Stimulated activated CD8-positive, alpha-beta memory T cell treated with anti-CD3 and anti-CD28 coated beads, Interleukin-7, amount 100 ng/mL, for 1 hour (primary cell): ENCODE measurements around the gene RRP12.
"Not testable (repeated sequence)": the region's sequence is repeated elsewhere in the genome, so short reads cannot be mapped to it uniquely, and the experiment has no call there.

Source experiments
- DNase-seq, 2 donors: peaks; one replicate each; pipeline ENCODE4 v3.0.0-alpha.2; 2020; ENCODE audit warnings: low read depth in 2 of 2

The RRP12 gene

GRCh38 chr10:97406483-97406882 lies 5.3 kb upstream of the RRP12 start:
- not testable (repeated sequence) for DNase-seq

- DNase-seq = no peak
These were observed 4.9 kb upstream of the RRP12 start for GRCh38 chr10:97406064-97406463.

GRCh38 chr10:97404044-97404443 lies 2.9 kb upstream of the RRP12 start:
- no peak for DNase-seq

GRCh38 chr10:97401455-97401919 lies 347 bp upstream of the RRP12 start:
- no peak for DNase-seq

GRCh38 chr10:97399843-97400545 lies 1.1 kb downstream of the RRP12 start:
- no peak for DNase-seq

- no peak for DNase-seq
These were observed 5.1 kb downstream of the RRP12 start for GRCh38 chr10:97396056-97396455.

GRCh38 chr10:97393034-97393573 lies 8.0 kb downstream of the RRP12 start:
- DNase-seq = no peak

GRCh38 chr10:97390091-97390490 lies 11.0 kb downstream of the RRP12 start:
- DNase-seq = no peak

GRCh38 chr10:97388152-97388551 lies 13.0 kb downstream of the RRP12 start:
- DNase-seq = no peak

- no peak for DNase-seq
These were observed 15.6 kb downstream of the RRP12 start for GRCh38 chr10:97385565-97385964.

GRCh38 chr10:97384641-97385040 lies 16.5 kb downstream of the RRP12 start:
- no peak for DNase-seq

- DNase-seq = no peak
These were observed 17.0 kb downstream of the RRP12 start for GRCh38 chr10:97384156-97384555.

GRCh38 chr10:97383159-97383558 lies 18.0 kb downstream of the RRP12 start:
- DNase-seq = no peak

- no peak for DNase-seq
These were observed 19.5 kb downstream of the RRP12 start for GRCh38 chr10:97381626-97382025.

- no peak for DNase-seq
These were observed 20.6 kb downstream of the RRP12 start for GRCh38 chr10:97380516-97380915.

GRCh38 chr10:97378933-97379921 lies 21.9 kb downstream of the RRP12 start:
- no peak for DNase-seq

GRCh38 chr10:97376413-97376812 lies 24.7 kb downstream of the RRP12 start:
- DNase-seq = no peak

GRCh38 chr10:97373456-97373855 lies 27.7 kb downstream of the RRP12 start:
- DNase-seq = no peak

- no peak for DNase-seq
These were observed 28.8 kb downstream of the RRP12 start for GRCh38 chr10:97372233-97372875.

- DNase-seq = no peak
These were observed 29.4 kb downstream of the RRP12 start for GRCh38 chr10:97371696-97372095.

GRCh38 chr10:97367126-97367649 lies 34.0 kb downstream of the RRP12 start:
- no peak for DNase-seq

- no peak for DNase-seq
These were observed 34.6 kb downstream of the RRP12 start for GRCh38 chr10:97366572-97366971.
